ELF-1 (cell line): ENCODE measurements around the gene PDGFRB.

Source experiments
- DNase-seq: peaks from one replicate; pipeline ENCODE4 v3.0.0-alpha.2; 2016; ENCODE audit warnings: low read depth, low spot score

Gene PDGFRB

GRCh38 chr5:150181766-150182545 is 26.3 kb upstream of the PDGFRB start:
- DNase-seq = no peak

- no peak for DNase-seq
Observed at GRCh38 chr5:150181027-150181426, 25.4 kb upstream of the PDGFRB start.

GRCh38 chr5:150180241-150181026 is 24.8 kb upstream of the PDGFRB start:
- DNase-seq = no peak

- DNase-seq = no peak
Observed at GRCh38 chr5:150179019-150179620, 23.5 kb upstream of the PDGFRB start.

GRCh38 chr5:150178262-150178661 is 22.6 kb upstream of the PDGFRB start:
- DNase-seq = no peak

- no peak for DNase-seq
Observed at GRCh38 chr5:150177721-150178120, 22.1 kb upstream of the PDGFRB start.

- no peak for DNase-seq
Observed at GRCh38 chr5:150176745-150177477, 21.3 kb upstream of the PDGFRB start.

GRCh38 chr5:150175536-150175935 is 19.9 kb upstream of the PDGFRB start:
- peak; percentile 78 for DNase-seq

GRCh38 chr5:150175076-150175475 is 19.4 kb upstream of the PDGFRB start:
- DNase-seq = no peak

GRCh38 chr5:150174285-150174684 is 18.6 kb upstream of the PDGFRB start:
- DNase-seq = no peak

- DNase-seq = no peak
Observed at GRCh38 chr5:150173161-150173560, 17.5 kb upstream of the PDGFRB start.

- DNase-seq = no peak
Observed at GRCh38 chr5:150172556-150172955, 16.9 kb upstream of the PDGFRB start.

- DNase-seq = no peak
Observed at GRCh38 chr5:150172145-150172544, 16.5 kb upstream of the PDGFRB start.

GRCh38 chr5:150168864-150169263 is 13.2 kb upstream of the PDGFRB start:
- DNase-seq = no peak

- DNase-seq = peak; percentile 78
Observed at GRCh38 chr5:150167908-150168307, 12.3 kb upstream of the PDGFRB start.

GRCh38 chr5:150167512-150167850 is 11.8 kb upstream of the PDGFRB start:
- peak; percentile 80 for DNase-seq

- peak; percentile 53 for DNase-seq
Observed at GRCh38 chr5:150166650-150167511, 11.2 kb upstream of the PDGFRB start, which contains the start of gene CDX1. Gene CDX1, plus strand, starts transcription at chr5:150166778. Its CDS starts 99 bp downstream, at chr5:150166877.

- no peak for DNase-seq
Observed at GRCh38 chr5:150166037-150166649, 10.5 kb upstream of the PDGFRB start.

GRCh38 chr5:150164211-150164980 is 8.8 kb upstream of the PDGFRB start:
- DNase-seq = no peak
